Thyroid gland (tissue), 4 donors: Measurements from ENCODE around the gene KLHL17. TPM values are rescaled to one million over a fixed set of nuclear protein-coding genes. Genes with fewer than 3 reads are reported as not detected.

Source experiments
- DNase-seq, 2 donors: peaks; one replicate each; pipeline ENCODE4 v3.0.0-alpha.2; 2019
- H3K27ac ChIP-seq, 3 donors: fragments of 200-600 bp; sonication (generic); 1 replicate in 2 of 3; 2 replicates in 1 of 3; pipeline ENCODE4 v1.5.1; 2016 to 2019; ENCODE audit warnings: mild to moderate bottlenecking in 1 of 3, moderate library complexity in 1 of 3
- H3K27me3 ChIP-seq: fragments of 200-600 bp; sonication (generic); one replicate; pipeline ENCODE4 v1.5.1; 2019
- H3K36me3 ChIP-seq, 2 donors: fragments of 200-600 bp; sonication (generic); one replicate each; pipeline ENCODE4 v1.5.1; 2016 to 2019
- H3K4me1 ChIP-seq, 2 donors: fragments of 200-600 bp; sonication (generic); one replicate each; pipeline ENCODE4 v1.5.1; 2017 to 2019
- H3K4me3 ChIP-seq, 3 donors: fragments of 200-600 bp; sonication (generic); replicated peaks in 1 of 3; 1 replicate in 2 of 3; 2 replicates in 1 of 3; pipeline ENCODE4 v1.5.1; 2016; ENCODE audit warnings: mild to moderate bottlenecking in 1 of 3
- H3K9me3 ChIP-seq: fragments of 200-600 bp; sonication (generic); one replicate; pipeline ENCODE4 v1.5.1; 2017
- CTCF ChIP-seq, 6 experiments: fragments of 200-600 bp in 3 of 6; fragments of 450-650 bp in 3 of 6; sonication (generic) in 3 of 6; IDR thresholded peaks; one replicate each; pipeline ENCODE4 v1.5.1; 2016 to 2019; ENCODE audit warnings: antibody characterized with exemption in 6 of 6, mild to moderate bottlenecking in 2 of 6, inconsistent platforms in 1 of 6, moderate library complexity in 1 of 6
- POLR2A ChIP-seq, 2 donors: fragments of 450-650 bp; IDR thresholded peaks; one replicate each; pipeline ENCODE4 v1.6.1; 2017; ENCODE audit warnings: antibody characterized with exemption in 2 of 2, mild to moderate bottlenecking in 2 of 2, moderate library complexity in 1 of 2
- WGBS, 2 donors: methylation state at CpG; one replicate each; pipeline ENCODE4 v1.1.5; 2017; 5-methylcytosine and 5-hydroxymethylcytosine counted together
- intact Hi-C: fragments of 100-400 bp; cut with DNase I; formaldehyde crosslinking; loops from one replicate; pipeline ENCODE4 v1.15.1; 2023
- total RNA-seq, 4 donors: library from RNA; depleted of rRNA; stranded (reverse); fragments of >200 nt; gene quantifications; one replicate each; pipeline ENCODE4 v1.2.3, GENCODE V29; 2016

Gene KLHL17
- total RNA-seq, 4 donors from 2014 or later = 3.4 to 10.9 (median 10.3) TPM

DNA sequence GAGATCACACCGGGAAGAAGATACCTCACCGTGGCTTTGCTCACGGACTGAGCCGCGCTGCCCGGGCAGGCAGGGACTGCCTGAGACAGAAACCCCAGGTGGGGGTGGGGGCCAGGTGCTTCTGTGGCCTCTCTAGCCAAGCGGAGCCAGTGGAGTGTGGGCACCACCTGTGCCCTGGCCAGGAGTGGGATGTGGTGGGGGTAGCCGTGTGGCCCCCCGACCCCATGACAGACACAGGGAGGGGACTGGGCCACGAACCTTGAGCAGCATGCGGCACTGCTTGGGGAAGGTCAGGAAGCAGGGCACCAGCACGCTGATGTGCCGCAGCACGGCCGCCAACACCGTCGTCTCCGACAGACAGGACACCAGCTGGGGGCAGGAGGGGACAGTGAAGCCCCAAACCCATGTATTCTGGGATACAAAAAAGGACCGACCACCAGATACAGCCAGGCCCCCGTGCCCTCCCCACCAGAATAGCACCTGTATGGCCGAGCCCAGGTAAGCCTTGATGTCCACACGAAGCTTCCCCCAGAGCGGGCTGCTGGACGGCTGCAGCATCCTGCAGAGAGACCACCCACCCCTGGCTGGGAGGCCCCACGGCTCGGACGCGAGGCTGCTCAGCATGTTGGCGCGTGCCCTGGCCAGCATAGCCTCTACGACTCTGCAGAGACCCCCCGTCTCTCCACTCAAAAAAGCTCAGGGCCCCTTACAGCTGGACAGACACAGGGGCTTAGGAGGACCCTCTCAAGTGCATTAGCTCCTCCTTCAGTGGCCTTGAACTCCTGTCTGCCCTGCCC lies 6.7 kb upstream of the KLHL17 start:
- intact Hi-C loops = no loop called here
- H3K27me3 ChIP-seq = no peaks in the 10 kb centered on the region
- peaks cover 67 to 69% of the 10 kb centered on the region in 2 donors for H3K36me3 ChIP-seq
- no peak overlapping the region for H3K27ac ChIP-seq
- H3K4me1 ChIP-seq = peaks cover 11 to 14% of the 10 kb centered on the region in 2 donors
- TF ChIP-seq CTCF (IDR thresholded peaks at IDR 0.05) (no peak), POLR2A (IDR thresholded peaks at IDR 0.05) (no peak)
- no peak for DNase-seq
- 96 to 97% methylated on average over 18 to 21 of the region's 32 CpGs for WGBS, 2 donors
- H3K4me3 ChIP-seq = no peak overlapping the region
- no peaks in the 10 kb centered on the region for H3K9me3 ChIP-seq

- Histone ChIP-seq H3K4me3 (no peak overlapping the region), H3K27me3 (no peaks in the 10 kb centered on the region), H3K36me3 (peaks cover 63 to 64% of the 10 kb centered on the region in 2 donors), H3K9me3 (no peaks in the 10 kb centered on the region), H3K4me1 (peaks cover 17 to 20% of the 10 kb centered on the region in 2 donors), H3K27ac (no peak overlapping the region)
- TF ChIP-seq CTCF (IDR thresholded peaks at IDR 0.05) (no peak), POLR2A (IDR thresholded peaks at IDR 0.05) (no peak)
- intact Hi-C loops = no loop called here
- WGBS, 2 donors = 90 to 94% methylated on average over 13 of the region's 13 CpGs
- no peak for DNase-seq
Measured at GRCh38 chr1:954927-955326, 5.5 kb upstream of the KLHL17 start.

DNA sequence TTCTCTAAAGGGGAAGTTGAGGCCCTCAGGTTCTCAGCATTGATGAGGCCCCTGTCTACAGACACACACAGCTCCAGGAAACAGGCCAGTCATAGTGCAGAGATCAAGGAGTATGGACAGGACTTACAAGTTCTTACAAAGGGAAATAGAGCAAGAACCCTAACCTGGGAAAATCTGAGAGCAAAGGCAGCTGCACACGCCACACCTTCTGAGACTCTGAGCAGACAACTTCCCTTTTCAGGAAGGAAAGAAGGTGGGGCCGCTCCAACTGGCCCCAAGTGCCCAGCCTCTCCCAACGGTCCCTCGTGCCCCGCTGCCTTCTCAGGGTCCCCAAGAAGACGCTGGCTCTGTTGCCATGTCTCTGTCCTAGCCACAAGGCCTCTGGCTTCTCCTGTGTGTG lies 4.9 kb upstream of the KLHL17 start:
- Histone ChIP-seq H3K4me1 (peaks cover 17 to 24% of the 10 kb centered on the region in 2 donors), H3K27ac (no peak overlapping the region), H3K4me3 (no peak overlapping the region), H3K9me3 (no peaks in the 10 kb centered on the region), H3K36me3 (peaks cover 58 to 61% of the 10 kb centered on the region in 2 donors), H3K27me3 (no peaks in the 10 kb centered on the region)
- intact Hi-C loops = no loop called here
- no peak for DNase-seq
- TF ChIP-seq CTCF (IDR thresholded peaks at IDR 0.05) (no peak), POLR2A (IDR thresholded peaks at IDR 0.05) (no peak)
- 89 to 92% methylated on average over 6 of the region's 6 CpGs for WGBS, 2 donors

DNA sequence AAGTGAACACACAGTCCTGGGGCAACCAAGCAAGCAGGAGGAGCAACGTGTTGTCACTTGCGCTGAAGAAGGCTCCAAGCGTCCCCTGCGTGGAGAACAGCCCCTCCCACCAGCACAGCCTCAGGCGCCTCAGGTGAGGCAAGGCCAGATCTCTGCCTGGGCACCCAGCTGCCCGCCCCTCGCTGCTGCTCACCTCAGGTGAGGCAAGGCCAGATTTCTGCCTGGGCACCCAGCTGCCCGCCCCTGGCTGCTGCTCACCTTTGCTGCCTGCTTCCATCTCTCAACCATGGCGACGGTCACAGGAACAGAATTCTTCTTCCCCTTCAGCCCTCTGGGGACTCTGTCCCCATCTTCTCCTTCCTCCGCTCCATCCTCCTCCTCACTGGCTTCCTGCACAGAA lies 3.7 kb upstream of the KLHL17 start:
- peaks cover 17 to 28% of the 10 kb centered on the region in 2 donors for H3K4me1 ChIP-seq
- H3K27me3 ChIP-seq = no peaks in the 10 kb centered on the region
- H3K36me3 ChIP-seq = peaks cover 49 to 51% of the 10 kb centered on the region in 2 donors
- 87 to 96% methylated on average over 11 of the region's 11 CpGs for WGBS, 2 donors
- DNase-seq = no peak
- TF ChIP-seq POLR2A (IDR thresholded peaks at IDR 0.05) (no peak), CTCF (IDR thresholded peaks at IDR 0.05) (no peak)
- H3K27ac ChIP-seq = no peak overlapping the region
- H3K4me3 ChIP-seq = no peak overlapping the region
- H3K9me3 ChIP-seq = no peaks in the 10 kb centered on the region
- intact Hi-C loops = no loop called here
